Upper lobe of left lung (tissue), 6 donors: Measurements from ENCODE around the gene ANKRD52. TPM values are rescaled to one million over a fixed set of nuclear protein-coding genes. Genes with fewer than 3 reads are reported as not detected.

Source experiments
- ATAC-seq, 2 donors: fragments of 200-7000 bp; cut with Tn5 transposase; one replicate each; pipeline ENCODE4 v1.9.1; 2022; ENCODE audit warnings: mild to moderate bottlenecking in 2 of 2, moderate library complexity in 2 of 2; ENCODE audit not compliant: low FRiP score in 2 of 2
- DNase-seq, 2 donors: peaks; one replicate each; pipeline ENCODE4 v3.0.0-alpha.2; 2019 to 2020
- H3K27ac ChIP-seq, 4 donors: fragments of 200-600 bp; sonication (generic); one replicate each; pipeline ENCODE4 v1.5.1; 2016 to 2019
- H3K27me3 ChIP-seq, 4 donors: fragments of 200-600 bp; sonication (generic); one replicate each; pipeline ENCODE4 v1.5.1; 2017 to 2019
- H3K36me3 ChIP-seq, 4 donors: fragments of 200-600 bp; sonication (generic); one replicate each; pipeline ENCODE4 v1.5.1; 2016 to 2019
- H3K4me1 ChIP-seq, 4 donors: fragments of 200-600 bp; sonication (generic); one replicate each; pipeline ENCODE4 v1.5.1; 2018 to 2019
- H3K4me3 ChIP-seq, 4 donors: fragments of 200-600 bp; sonication (generic); one replicate each; pipeline ENCODE4 v1.5.1; 2017 to 2019; ENCODE audit warnings: mild to moderate bottlenecking in 2 of 4, moderate library complexity in 1 of 4
- H3K9me3 ChIP-seq, 4 donors: fragments of 200-600 bp; sonication (generic); one replicate each; pipeline ENCODE4 v1.5.1; 2018 to 2019
- CTCF ChIP-seq, 6 experiments: fragments of 450-650 bp in 4 of 6; fragments of 200-600 bp in 2 of 6; sonication (generic) in 2 of 6; IDR thresholded peaks; one replicate each; pipeline ENCODE4 v1.5.1; 2016 to 2019; ENCODE audit warnings: antibody characterized with exemption in 6 of 6
- EP300 ChIP-seq, 4 donors: sonication (generic); formaldehyde crosslinking; IDR thresholded peaks; one replicate each; pipeline ENCODE4 v1.5.1; 2017; ENCODE audit warnings: antibody characterized with exemption in 4 of 4, control low read depth in 2 of 4
- POLR2A ChIP-seq, 4 donors: fragments of 450-650 bp; IDR thresholded peaks; one replicate each; pipeline ENCODE4 v1.5.1; 2016 to 2017; ENCODE audit warnings: antibody characterized with exemption in 4 of 4, mild to moderate bottlenecking in 2 of 4
- POLR2AphosphoS5 ChIP-seq, 2 donors: sonication (generic); formaldehyde crosslinking; IDR thresholded peaks; one replicate each; pipeline ENCODE4 v1.5.1; 2017; ENCODE audit warnings: antibody characterized with exemption in 2 of 2
- WGBS, 2 donors: methylation state at CpG; one replicate each; pipeline ENCODE4 v1.1.5; 2017 to 2018; 5-methylcytosine and 5-hydroxymethylcytosine counted together
- total RNA-seq, 6 donors: library from RNA; depleted of rRNA in 4 of 6; stranded (reverse); fragments of >200 nt in 4 of 6; gene quantifications; one replicate each; pipeline versions ENCODE4 v1.1.0 to v1.2.1, GENCODE V29; 2016 to 2021
- donor health status: DM: no; HTN: no; CAD: no; lungs with moderate emphysema.
- donor health status: DM: no; HTN: yes; CAD: no; lungs with severe emphysema.

Gene ANKRD52
- total RNA-seq, 6 donors from 2014 or later = 17.6 to 48.2 (median 28.8) TPM

DNA sequence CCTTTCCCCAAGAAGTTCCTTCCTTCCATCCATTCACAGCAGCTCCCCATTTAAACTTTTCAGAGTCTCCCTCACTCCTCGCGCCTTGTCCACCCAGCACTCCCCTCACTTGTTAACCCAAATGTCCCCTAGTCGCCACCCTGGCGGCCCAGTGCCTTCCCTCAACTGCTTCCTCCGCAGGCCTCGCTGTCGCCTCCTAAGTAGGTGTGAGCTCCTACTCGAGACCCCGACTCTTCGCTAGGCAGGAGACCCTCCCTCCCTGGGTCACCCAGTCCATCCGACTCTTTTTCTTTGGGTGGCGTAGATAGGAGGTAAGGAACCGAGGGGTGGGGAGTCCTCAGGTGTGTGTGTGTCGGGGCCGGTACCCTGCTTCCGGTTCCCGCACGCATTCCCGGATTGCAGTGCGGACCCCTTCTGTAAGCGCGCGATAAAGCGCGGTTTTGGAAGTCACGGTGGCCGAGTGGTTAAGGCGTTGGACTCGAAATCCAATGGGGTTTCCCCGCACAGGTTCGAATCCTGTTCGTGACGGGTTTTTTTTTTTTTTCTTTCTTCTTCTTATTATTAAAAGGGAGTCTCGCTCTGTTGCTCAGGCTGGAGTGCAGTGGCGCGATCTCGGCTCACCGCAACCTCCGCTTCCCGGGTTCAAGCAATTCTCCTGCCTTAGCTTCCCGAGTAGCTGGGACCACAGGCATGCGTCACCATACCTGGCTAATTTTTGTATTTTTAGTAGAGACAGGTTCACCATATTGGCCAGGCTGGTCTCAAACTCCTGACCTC lies 68.1 kb downstream of the ANKRD52 start:
- 2% methylated on average over 35 to 42 of the region's 42 CpGs for WGBS, 2 donors
- ATAC-seq (peak; percentile 78 to 89), DNase-seq (peak; percentile 85 to 90)
- H3K4me1 ChIP-seq = peaks cover 19 to 31% (median 24%) of the 10 kb centered on the region in 4 donors
- H3K27me3 ChIP-seq = no peaks in the 10 kb centered on the region
- peak in 1 of 2 donors; percentile 49 for TF ChIP-seq POLR2AphosphoS5 (IDR thresholded peaks at IDR 0.05)
- no peak for TF ChIP-seq CTCF (IDR thresholded peaks at IDR 0.05)
- peak in 1 of 4 donors; percentile 42 for TF ChIP-seq POLR2A (IDR thresholded peaks at IDR 0.05)
- peak overlapping the region; percentile 90 to 97 (median 92) for H3K27ac ChIP-seq
- H3K9me3 ChIP-seq = no peaks in the 10 kb centered on the region
- H3K4me3 ChIP-seq = peak overlapping the region; percentile 67 to 98 (median 94)
- peaks cover 0 to 15% (median 11%) of the 10 kb centered on the region in 4 donors for H3K36me3 ChIP-seq

DNA sequence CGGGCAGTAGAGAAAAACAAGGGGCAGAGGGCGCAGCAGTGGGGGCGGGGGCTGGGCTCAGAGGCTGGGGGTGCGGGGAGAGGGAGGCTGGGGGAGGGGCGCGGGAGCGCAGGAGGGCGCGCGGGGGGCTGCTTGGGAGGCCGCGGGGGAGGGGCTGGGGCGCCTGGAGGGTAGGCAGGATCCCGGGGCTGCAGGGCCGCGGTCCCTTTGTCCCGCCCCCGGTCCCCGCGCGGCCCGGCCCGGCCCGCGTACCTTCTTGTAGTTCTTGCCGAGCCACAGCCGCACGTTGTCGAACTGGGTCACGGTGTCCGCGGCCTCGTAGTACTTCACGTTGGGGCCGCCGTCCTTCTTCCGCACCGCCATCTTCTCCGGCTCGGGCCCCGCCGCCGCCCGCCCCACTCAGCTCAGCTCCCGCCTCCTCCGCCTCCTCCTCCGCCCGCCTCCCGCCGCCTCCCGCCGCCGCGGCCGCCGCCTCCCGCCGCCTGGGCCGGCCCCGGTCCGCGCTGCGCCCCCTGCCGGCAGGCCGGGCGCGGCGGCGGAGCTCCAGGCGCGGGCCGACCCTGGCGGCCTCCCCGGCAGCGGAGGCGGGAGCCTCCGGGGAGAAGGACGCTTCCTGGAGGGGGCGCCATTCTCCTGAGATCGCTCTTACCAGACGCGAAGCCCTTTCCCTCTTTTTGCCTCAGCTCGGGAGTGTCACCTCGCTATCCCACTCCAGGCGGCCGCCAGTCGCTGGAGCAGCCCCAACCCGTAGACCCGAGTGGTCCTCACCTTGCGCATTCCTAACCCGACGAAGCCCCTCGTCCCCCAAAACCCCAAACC lies 68.9 kb downstream of the ANKRD52 start, which contains the start of gene SMARCC2:
TSS of gene SMARCC2 (minus strand) at position 385 of the 819 bp plus-strand sequence. CDS start at position 363, 22 bp downstream.
- Histone ChIP-seq H3K36me3 (peaks cover 6 to 23% (median 19%) of the 10 kb centered on the region in 4 donors), H3K27me3 (no peaks in the 10 kb centered on the region), H3K4me1 (peaks cover 19 to 31% (median 24%) of the 10 kb centered on the region in 4 donors), H3K4me3 (peak within 1 kb of the TSS; percentile 86 to 98 (median 94)), H3K27ac (peak within 1 kb of the TSS; percentile 90 to 97 (median 92)), H3K9me3 (no peaks in the 10 kb centered on the region)
- peak; percentile 93 to 97 for DNase-seq
- TF ChIP-seq POLR2A (IDR thresholded peaks at IDR 0.05) (peak in 2 of 4 donors; percentile 21 to 66), EP300 (IDR thresholded peaks at IDR 0.05) (no peak), POLR2AphosphoS5 (IDR thresholded peaks at IDR 0.05) (peak; percentile 14 to 25), CTCF (IDR thresholded peaks at IDR 0.05) (peak; percentile 88 to 96 (median 95))
- 1% methylated on average over 17 to 43 of the region's 93 CpGs for WGBS, 2 donors
- peak; percentile 94 for ATAC-seq

GRCh38 chr12:56188778-56189098 lies 69.4 kb downstream of the ANKRD52 start:
- TF ChIP-seq CTCF (IDR thresholded peaks at IDR 0.05) (no peak), EP300 (IDR thresholded peaks at IDR 0.05) (no peak), POLR2A (IDR thresholded peaks at IDR 0.05) (no peak), POLR2AphosphoS5 (IDR thresholded peaks at IDR 0.05) (no peak)
- Histone ChIP-seq H3K27ac (peak overlapping the region; percentile 85 to 93 (median 90)), H3K4me1 (peaks cover 19 to 31% (median 24%) of the 10 kb centered on the region in 4 donors), H3K4me3 (peak overlapping the region; percentile 86 to 98 (median 94)), H3K27me3 (no peaks in the 10 kb centered on the region), H3K9me3 (no peaks in the 10 kb centered on the region), H3K36me3 (peaks cover 12 to 28% (median 25%) of the 10 kb centered on the region in 4 donors)
- DNase-seq (no peak), ATAC-seq (no peak)
- 2 to 4% methylated on average over 15 to 17 of the region's 17 CpGs for WGBS, 2 donors

GRCh38 chr12:56188131-56188777 lies 69.9 kb downstream of the ANKRD52 start:
- no peak for TF ChIP-seq EP300 (IDR thresholded peaks at IDR 0.05)
- no peak for TF ChIP-seq POLR2A (IDR thresholded peaks at IDR 0.05)
- TF ChIP-seq CTCF (IDR thresholded peaks at IDR 0.05) = no peak
- no peak for TF ChIP-seq POLR2AphosphoS5 (IDR thresholded peaks at IDR 0.05)
- H3K4me1 ChIP-seq = peaks cover 17 to 31% (median 24%) of the 10 kb centered on the region in 4 donors
- 10% methylated on average over 10 of the region's 10 CpGs for WGBS, 2 donors
- peaks cover 13 to 33% (median 28%) of the 10 kb centered on the region in 4 donors for H3K36me3 ChIP-seq
- ATAC-seq (no peak), DNase-seq (no peak)
- H3K9me3 ChIP-seq = no peaks in the 10 kb centered on the region
- H3K27ac ChIP-seq = peak overlapping the region; percentile 85 to 93 (median 90)
- peak overlapping the region; percentile 86 to 98 (median 94) for H3K4me3 ChIP-seq
- H3K27me3 ChIP-seq = no peaks in the 10 kb centered on the region

Other genes with a start within 250 kb of the ANKRD52 start
- gene IKZF4, start 237.3 kb downstream of the ANKRD52 start, total RNA-seq = 10 to 100 TPM in 1 of 6 donors, 1 to 10 TPM in 5; 5.6 to 23.0 (median 9.3) TPM
- gene RPS26, start 216.5 kb downstream of the ANKRD52 start, total RNA-seq = 100 to 1,000 TPM in 3 of 6 donors, 10 to 100 TPM in 3; 15.3 to 570 (median 150) TPM
- 100 to 1,000 TPM in 3 of 6 donors, 10 to 100 TPM in 3; 56.8 to 171 (median 101) TPM for gene ERBB3, start 178.2 kb downstream of the ANKRD52 start, total RNA-seq
- 100 to 1,000 TPM in 1 of 6 donors, 10 to 100 TPM in 5; 36.7 to 103 (median 70.7) TPM for gene PA2G4, start 153.8 kb downstream of the ANKRD52 start, total RNA-seq
- gene RPL41, start 141.8 kb downstream of the ANKRD52 start, total RNA-seq = 1,000 to 10,000 TPM; 1,377 to 3,349 (median 3,110) TPM
- 10 to 100 TPM in 2 of 6 donors, 1 to 10 TPM in 4; 2.1 to 22.0 (median 6.4) TPM for gene ZC3H10, start 140.1 kb downstream of the ANKRD52 start, total RNA-seq
- gene ESYT1, start 130.1 kb downstream of the ANKRD52 start, total RNA-seq = 100 to 1,000 TPM in 5 of 6 donors, 10 to 100 TPM in 1; 73.9 to 132 (median 112) TPM
- 10 to 100 TPM; 10.5 to 38.4 (median 29.1) TPM for gene MYL6B, start 105.8 kb downstream of the ANKRD52 start, total RNA-seq
- gene MYL6, start 100.0 kb downstream of the ANKRD52 start, total RNA-seq = 1,000 to 10,000 TPM in 5 of 6 donors, 100 to 1,000 TPM in 1; 665 to 1,935 (median 1,528) TPM
- gene SMARCC2, start 68.9 kb downstream of the ANKRD52 start, total RNA-seq = 100 to 1,000 TPM in 2 of 6 donors, 10 to 100 TPM in 4; 71.4 to 258 (median 93.9) TPM
- gene RNF41, start 36.5 kb downstream of the ANKRD52 start, total RNA-seq = 10 to 100 TPM; 38.8 to 94.3 (median 62.1) TPM
- gene NABP2, start 34.0 kb downstream of the ANKRD52 start, total RNA-seq = 10 to 100 TPM in 4 of 6 donors, 1 to 10 TPM in 2; 4.2 to 23.1 (median 17.6) TPM
- gene SLC39A5, start 28.3 kb downstream of the ANKRD52 start, total RNA-seq = 1 to 10 TPM in 2 of 6 donors, under 1 TPM in 1, not detected in 3; 0.37 to 1.2 (median 1.1) TPM
- gene COQ10A, start 8.6 kb upstream of the ANKRD52 start, total RNA-seq = 10 to 100 TPM; 12.8 to 26.3 (median 17.5) TPM
- 100 to 1,000 TPM in 5 of 6 donors, 10 to 100 TPM in 1; 99.9 to 201 (median 151) TPM for gene CS, start 41.9 kb upstream of the ANKRD52 start, total RNA-seq
- 100 to 1,000 TPM in 1 of 6 donors, 10 to 100 TPM in 5; 50.3 to 105 (median 61.4) TPM for gene CNPY2, start 57.6 kb upstream of the ANKRD52 start, total RNA-seq
- gene PAN2, start 75.6 kb upstream of the ANKRD52 start, total RNA-seq = 100 to 1,000 TPM in 1 of 6 donors, 10 to 100 TPM in 5; 19.5 to 227 (median 74.4) TPM
- 1 to 10 TPM in 1 of 6 donors, under 1 TPM in 1, not detected in 4; 0.81 to 1.1 TPM for gene IL23A, start 80.5 kb upstream of the ANKRD52 start, total RNA-seq
- 100 to 1,000 TPM in 5 of 6 donors, 10 to 100 TPM in 1; 96.1 to 553 (median 178) TPM for gene STAT2, start 101.7 kb upstream of the ANKRD52 start, total RNA-seq
- under 1 TPM in 1 of 6 donors, not detected in 5; 0.20 TPM for gene APOF, start 104.5 kb upstream of the ANKRD52 start, total RNA-seq
- gene TIMELESS, start 191.0 kb upstream of the ANKRD52 start, total RNA-seq = 10 to 100 TPM in 2 of 6 donors, 1 to 10 TPM in 4; 5.6 to 14.7 (median 9.5) TPM
- gene MIP, start 196.3 kb upstream of the ANKRD52 start, total RNA-seq = not detected
- gene SPRYD4, start 210.2 kb upstream of the ANKRD52 start, total RNA-seq = 1 to 10 TPM; 1.8 to 3.3 (median 3.0) TPM
- 10 to 100 TPM in 1 of 6 donors, 1 to 10 TPM in 5; 2.0 to 11.6 (median 5.0) TPM for gene GLS2, start 229.8 kb upstream of the ANKRD52 start, total RNA-seq